HG03159 (cell line): Measurements from ENCODE around the gene IZUMO1.
"Not testable (repeated sequence)": the region's sequence is repeated elsewhere in the genome, so short reads cannot be mapped to it uniquely, and the experiment has no call there.

Experiments
- ATAC-seq: cut with Tn5 transposase; IDR thresholded peaks from one replicate; pipeline ENCODE4 v1.9.1; 2021; ENCODE audit warnings: mild to moderate bottlenecking, moderate library complexity; ENCODE audit not compliant: unreplicated experiment

Gene IZUMO1

GRCh38 chr19:48738557-48739403 is 7.9 kb downstream of the IZUMO1 start:
- ATAC-seq, result peak; percentile 66

- ATAC-seq, result no peak
Observed at GRCh38 chr19:48737360-48737998, 9.2 kb downstream of the IZUMO1 start.

GRCh38 chr19:48735031-48735615 is 11.6 kb downstream of the IZUMO1 start:
- no peak for ATAC-seq

- no peak for ATAC-seq
Observed at GRCh38 chr19:48734625-48735024, 12.1 kb downstream of the IZUMO1 start.

DNA sequence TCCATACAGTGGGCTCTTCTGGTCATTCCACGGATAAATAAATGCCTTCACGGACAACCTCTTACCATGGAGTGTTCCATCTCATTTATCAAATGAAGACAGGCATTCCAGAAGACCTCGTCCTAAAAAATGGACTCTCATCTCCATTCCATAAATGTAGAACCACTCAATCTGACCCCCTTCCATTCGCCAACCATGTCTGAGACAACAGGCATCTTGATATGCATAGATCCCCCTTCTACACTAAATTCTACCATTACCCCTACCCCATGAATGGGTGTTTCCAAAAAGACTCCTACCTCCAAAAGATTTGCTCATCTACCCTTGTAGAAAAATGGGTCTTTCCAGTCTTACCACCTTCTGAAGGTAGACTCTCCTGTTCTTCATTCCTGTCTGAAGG is 15.3 kb downstream of the IZUMO1 start:
- ATAC-seq, result no peak

DNA sequence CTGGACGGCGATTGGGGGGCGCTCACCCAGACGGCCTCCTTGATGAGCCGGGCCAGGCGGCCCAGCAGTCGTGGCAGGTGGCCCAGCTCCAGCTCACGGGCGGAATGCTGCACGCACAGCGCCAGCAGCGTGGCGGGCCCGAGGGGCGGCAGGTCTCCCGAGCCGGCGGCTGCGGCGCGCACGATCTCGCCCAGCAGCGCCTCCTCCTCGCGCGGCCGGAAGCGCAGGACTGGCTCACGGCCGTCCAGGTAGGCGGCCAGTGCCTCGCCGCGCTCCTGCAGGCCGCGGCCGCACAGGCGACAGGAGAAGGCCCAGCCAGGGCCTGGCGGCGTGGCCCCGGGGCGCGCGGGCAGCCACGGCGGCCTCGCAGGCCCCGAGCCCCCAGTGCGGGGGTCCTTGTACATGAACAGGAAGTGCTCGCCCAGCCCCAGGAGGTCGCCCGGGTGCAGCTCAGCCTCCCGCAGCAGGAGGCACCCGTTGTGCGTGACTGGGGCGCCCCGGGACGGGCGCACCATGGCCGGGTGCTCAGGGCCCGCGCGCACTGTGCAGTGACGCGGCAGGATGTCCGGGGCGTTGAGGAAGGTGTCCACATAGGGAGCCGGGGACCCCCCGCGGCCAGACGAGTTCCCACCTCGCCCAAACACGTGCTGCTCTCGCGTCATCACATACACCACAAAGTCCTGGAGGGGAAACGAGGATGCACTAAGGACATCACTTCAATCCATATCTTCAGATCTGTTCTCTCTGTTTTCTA is 17.6 kb downstream of the IZUMO1 start:
- no peak for ATAC-seq

- no peak for ATAC-seq
Observed at GRCh38 chr19:48726556-48726955, 20.2 kb downstream of the IZUMO1 start.

- no peak for ATAC-seq
Observed at GRCh38 chr19:48724796-48725753, 21.6 kb downstream of the IZUMO1 start.

DNA sequence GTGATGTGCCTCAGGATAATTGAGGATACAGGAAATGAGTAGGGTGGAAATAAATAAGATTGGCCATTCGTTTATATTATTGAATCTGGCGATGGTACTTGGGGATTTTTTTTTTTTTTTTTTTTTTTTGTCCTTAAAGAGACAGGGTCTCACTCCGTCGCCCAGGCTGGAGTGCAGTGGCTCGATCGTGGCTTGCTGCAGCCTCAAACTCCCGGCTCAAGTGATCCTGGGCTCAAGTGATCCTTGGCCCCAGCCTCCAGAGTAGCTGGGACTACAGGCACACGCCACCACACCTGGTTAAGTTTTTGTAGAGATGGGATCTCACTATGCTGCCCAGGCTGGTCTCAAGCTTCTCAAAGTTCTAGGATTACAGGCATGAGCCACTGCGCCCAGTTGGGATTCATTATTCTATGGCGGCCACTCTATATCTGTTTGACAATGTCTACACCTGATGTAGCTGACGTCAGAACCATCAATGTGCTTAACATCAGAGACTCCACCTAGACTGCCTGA is 24.5 kb downstream of the IZUMO1 start:
- no peak for ATAC-seq

- peak; percentile 71 for ATAC-seq
Observed at GRCh38 chr19:48720613-48721296, 26.0 kb downstream of the IZUMO1 start.

DNA sequence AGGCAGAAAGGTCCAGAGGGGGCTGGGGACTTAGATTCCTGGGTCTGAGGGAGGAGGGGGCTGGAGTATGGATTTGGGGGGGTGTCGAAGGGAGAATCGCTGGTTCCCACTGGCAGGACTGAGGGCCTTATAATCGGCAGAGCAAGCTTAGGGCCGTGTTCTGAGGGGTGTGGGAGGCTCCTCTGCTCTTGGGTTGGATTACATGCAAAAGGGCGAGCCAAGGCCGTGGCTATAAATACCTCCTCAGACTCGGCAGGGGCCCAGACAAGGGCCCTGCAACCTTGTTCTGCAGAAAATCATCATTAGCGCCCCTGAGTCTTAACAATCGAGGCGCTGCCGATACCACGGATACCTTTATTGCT is 26.5 kb downstream of the IZUMO1 start:
- ATAC-seq, result no peak

DNA sequence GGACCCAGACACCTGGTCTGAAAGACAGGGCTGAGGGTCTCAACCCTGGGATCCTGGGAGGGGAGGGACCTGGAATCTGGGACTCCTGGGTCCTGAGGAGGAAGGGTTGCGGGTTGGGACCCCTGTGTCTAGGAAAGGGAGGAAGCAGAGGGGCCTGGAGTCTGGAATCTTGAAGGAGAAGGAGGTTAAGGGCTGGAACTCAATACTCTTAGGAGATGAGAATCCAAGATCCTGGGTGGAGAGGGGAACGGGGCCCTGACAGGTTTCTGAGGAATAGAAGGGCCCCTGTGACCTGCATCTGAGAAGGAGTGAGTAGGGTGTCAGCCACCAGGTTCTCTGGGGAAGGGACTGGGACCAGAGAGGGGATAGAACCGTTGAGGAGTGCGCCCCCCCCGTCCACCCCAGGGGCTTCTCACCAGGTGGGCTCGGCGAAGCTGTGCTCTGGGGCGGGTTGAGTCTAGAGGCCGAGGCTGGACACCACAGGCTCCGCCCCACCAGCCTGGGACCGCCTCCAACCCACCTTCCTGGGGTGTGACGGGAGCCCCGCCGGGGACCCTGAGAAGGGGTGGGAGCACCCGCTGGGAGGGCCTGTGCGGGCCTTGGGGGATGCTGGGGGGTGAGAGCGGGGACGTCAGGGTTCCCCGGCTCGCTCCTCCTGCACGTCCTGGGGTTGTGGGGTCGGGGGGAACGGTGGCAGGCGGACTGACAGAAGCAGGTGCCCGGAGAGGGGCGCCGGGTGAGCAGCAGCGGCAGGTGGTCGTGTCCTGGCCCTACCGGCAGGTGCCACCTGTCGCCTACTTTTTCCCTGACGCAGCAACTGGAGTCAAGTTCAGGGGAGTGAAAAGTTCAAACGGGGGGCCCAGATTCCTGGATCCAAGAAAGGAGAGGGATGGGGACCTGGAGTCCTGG is 27.2 kb downstream of the IZUMO1 start, which contains the start of gene MAMSTR:
TSS of gene MAMSTR (minus strand) at position 463 of the 909 bp plus-strand sequence. CDS start 694 bp downstream, outside the sequence.
- ATAC-seq, result no peak

- no peak for ATAC-seq
Observed at GRCh38 chr19:48718711-48719231, 27.9 kb downstream of the IZUMO1 start.

- not testable (repeated sequence) for ATAC-seq
Observed at GRCh38 chr19:48718106-48718505, 28.6 kb downstream of the IZUMO1 start.

DNA sequence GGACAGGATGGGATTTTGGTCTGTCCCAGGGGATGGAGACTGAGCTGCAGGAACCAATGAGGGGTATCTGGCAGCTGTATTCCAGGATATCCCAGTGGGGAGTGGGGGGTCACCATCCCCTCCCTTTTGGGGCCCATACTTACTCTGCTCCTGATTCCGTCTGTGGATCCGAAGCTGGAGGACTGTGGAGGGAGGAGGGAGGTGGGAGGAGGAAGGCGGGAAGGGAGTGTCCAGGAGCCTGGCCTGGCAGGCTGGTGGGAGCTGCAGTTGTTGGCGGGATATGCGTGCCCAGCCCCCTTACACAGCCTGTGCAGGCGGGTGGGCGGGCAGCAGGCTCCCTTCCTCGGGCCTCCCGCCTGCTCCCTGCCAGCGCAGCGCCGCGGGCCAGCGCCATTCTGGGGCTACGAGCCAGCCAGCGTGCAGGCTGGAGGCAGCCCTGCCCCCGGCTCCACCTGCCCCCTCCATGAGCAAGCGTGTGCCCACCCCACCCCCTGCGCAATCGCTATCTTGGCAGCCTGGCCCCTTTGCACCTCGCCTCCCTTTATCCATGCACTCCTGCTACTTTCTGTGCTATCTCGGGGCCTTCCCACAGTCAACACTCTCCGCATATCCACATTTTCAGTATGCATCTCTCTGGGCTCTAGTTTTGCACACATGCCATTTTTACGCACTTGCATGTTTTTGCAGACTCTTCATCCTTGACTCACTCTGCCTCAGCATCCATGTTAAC is 30.0 kb downstream of the IZUMO1 start:
- no peak for ATAC-seq

DNA sequence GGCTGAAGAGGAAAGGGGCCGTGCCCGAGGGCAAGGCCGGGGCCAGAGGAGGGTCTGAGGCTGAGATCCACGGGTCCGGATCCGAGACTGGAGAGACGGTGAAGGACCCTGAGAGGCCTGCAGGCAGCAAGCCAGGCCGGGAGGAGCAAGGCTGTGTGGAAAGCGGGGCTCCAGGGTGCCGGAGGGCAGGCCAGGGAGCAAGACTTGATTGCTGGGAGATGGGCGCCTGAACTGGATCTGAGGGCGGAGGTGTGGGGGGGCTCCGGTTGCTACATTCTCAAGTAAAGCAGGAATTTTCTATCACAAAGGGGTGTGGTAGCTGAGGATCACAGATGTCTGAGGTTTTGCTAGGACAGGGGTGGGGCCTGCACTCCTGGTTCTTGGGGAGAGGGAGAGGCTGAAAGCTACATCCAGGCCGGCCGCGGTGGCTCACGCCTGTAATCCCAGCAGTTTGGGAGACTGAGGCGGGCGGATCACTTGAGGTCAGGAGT is 31.0 kb downstream of the IZUMO1 start:
- ATAC-seq, result no peak
